Adrenal gland (tissue), 5 donors: Measurements from ENCODE around the gene MAP4K1.

Experiments used
- POLR2A ChIP-seq, 2 donors: fragments of 450-650 bp; IDR thresholded peaks; one replicate each; pipeline ENCODE4 v1.6.1; 2017; ENCODE audit warnings: antibody characterized with exemption in 2 of 2, mild to moderate bottlenecking in 2 of 2, moderate library complexity in 1 of 2
- TF ChIP-seq, protein P1 (sequence below), 6 experiments: fragments of 450-650 bp in 4 of 6; fragments of 200-600 bp in 2 of 6; sonication (generic) in 1 of 6; IDR thresholded peaks; 1 replicate in 5 of 6; 2 replicates in 1 of 6; pipeline versions ENCODE4 v1.5.1 to v1.8.0; 2016 to 2021; ENCODE audit warnings: antibody characterized with exemption in 6 of 6, mild to moderate bottlenecking in 2 of 6, moderate library complexity in 1 of 6
- donor health status: DM: no; HTN: no; CAD: no.

- no peak for TF ChIP-seq POLR2A (IDR thresholded peaks at IDR 0.05)
- TF ChIP-seq, protein P1, sequence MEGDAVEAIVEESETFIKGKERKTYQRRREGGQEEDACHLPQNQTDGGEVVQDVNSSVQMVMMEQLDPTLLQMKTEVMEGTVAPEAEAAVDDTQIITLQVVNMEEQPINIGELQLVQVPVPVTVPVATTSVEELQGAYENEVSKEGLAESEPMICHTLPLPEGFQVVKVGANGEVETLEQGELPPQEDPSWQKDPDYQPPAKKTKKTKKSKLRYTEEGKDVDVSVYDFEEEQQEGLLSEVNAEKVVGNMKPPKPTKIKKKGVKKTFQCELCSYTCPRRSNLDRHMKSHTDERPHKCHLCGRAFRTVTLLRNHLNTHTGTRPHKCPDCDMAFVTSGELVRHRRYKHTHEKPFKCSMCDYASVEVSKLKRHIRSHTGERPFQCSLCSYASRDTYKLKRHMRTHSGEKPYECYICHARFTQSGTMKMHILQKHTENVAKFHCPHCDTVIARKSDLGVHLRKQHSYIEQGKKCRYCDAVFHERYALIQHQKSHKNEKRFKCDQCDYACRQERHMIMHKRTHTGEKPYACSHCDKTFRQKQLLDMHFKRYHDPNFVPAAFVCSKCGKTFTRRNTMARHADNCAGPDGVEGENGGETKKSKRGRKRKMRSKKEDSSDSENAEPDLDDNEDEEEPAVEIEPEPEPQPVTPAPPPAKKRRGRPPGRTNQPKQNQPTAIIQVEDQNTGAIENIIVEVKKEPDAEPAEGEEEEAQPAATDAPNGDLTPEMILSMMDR (IDR thresholded peaks at IDR 0.05) = no peak
Observed at GRCh38 chr19:38635483-38636399, 18.0 kb upstream of the MAP4K1 start.
